DMS 273 (cell line): ENCODE data around the gene MYO16.
"Not testable (repeated sequence)": the region's sequence is repeated elsewhere in the genome, so short reads cannot be mapped to it uniquely, and the experiment has no call there.

Experiments used
- DNase-seq: peaks from one replicate; lab custom pipeline; 2025; ENCODE audit not compliant: unreplicated experiment; lab: John Stamatoyannopoulos, UW

The MYO16 gene

DNA sequence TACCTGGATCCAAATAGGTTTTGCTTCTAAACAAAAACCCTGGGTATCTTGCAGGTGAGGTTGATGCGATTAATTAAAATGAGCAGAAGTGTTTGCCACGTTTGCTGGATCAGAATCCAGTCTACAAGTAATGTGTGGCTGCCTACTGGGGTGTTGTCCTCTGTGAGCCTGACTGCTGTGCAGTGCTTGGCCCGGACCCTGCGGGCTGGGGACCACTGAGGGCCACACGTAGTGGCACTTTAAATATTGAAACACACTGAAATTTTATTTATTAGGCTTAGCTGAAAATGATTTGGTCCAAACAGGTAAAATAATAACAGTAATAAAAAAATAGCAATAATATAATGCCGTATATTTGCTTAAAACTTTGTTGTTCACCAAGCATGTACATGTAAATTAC lies 338.0 kb downstream of the MYO16 start:
- no peak for DNase-seq

- no peak for DNase-seq
Observed at GRCh38 chr13:108968566-108968965, 339.2 kb downstream of the MYO16 start.

DNA sequence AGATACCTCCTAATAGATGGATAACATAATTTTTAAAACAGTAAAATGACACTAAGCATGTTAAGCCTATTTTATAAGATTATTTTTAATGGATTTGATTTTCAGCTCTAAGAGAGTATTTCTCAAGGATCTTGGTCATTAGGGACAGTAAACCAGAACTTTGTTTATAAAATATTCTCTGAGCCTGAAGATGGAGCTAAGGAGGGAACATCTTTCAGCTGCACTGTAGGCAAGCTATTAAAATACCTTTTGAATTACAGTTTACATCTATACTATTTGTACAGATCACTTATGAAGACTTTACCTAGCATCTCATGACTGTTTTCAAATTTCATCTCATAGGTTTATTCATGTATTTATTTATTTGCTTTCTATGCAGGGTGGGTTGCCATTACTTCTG lies 345.3 kb downstream of the MYO16 start:
- DNase-seq = no peak

DNA sequence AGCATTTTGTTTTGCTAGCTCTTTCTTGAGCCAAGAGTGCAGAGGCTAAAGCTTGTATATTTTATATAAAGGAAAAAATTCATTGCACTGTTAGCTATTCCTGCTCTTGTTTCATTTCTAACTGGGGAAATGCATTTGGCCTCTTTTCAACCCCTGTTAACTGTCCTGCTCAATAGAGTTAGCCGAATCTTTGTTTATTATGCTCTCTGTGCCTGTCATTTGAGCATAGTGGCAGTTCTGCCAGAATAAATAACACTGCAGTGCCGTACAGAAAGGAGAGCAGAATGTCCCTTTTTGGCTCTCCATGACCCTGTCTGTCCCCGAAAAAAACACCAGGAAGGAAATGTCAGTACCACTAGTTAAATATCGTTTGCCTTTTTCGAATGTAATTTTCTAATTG lies 350.8 kb downstream of the MYO16 start:
- DNase-seq = no peak

DNA sequence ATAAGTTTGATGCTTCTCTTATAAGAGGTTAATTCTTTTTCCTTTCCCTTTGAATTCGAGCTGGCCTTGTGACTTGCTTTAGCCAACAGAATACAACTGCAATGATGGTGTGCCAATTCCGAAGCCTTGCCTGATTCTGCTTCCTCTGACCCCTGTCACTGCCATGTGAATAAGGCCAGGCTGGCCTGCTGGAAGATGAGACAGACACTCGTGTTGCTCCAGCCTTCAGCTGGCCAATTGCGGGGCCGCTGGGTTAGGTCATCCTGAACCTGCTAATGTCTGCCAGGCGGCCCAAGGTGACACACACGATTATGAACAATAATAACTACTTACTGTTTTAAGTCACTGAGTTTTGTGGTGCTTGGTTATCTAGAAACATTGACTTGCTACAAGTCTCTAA lies 352.0 kb downstream of the MYO16 start:
- DNase-seq = no peak

- DNase-seq = no peak
Observed at GRCh38 chr13:108983273-108983672, 353.9 kb downstream of the MYO16 start.

DNA sequence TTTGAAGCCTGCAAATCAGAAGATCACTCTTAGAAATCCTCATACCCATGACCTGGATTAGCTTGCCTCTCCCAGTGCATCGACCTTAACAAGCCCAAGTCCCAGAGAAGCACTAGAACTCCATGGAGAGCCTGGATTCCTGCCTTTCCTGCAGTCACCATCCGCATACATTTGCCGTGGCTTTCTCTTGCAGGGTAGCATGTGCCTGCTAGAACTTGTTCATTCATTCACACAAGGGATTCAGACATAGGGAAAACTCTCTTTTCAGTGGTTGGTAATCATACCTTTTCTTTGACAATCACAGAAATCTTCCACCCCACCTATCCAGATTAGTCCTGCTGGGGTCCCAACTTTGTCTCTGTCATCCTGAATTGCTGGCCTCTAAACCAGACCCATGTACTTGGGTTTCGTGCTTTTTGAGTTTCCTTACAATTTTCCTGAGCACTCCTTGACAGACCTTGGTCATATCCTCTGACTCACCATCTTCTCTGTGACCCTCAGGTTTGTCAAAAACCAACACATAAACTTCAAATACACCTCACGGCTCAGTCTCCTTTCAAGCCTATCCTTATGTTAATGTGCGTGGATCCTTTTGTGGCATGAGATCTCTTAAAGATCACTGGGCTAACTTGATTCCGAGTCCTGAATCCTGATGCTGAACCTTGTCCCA lies 355.0 kb downstream of the MYO16 start:
- DNase-seq = no peak

GRCh38 chr13:108985166-108985565 lies 355.8 kb downstream of the MYO16 start:
- DNase-seq = no peak

DNA sequence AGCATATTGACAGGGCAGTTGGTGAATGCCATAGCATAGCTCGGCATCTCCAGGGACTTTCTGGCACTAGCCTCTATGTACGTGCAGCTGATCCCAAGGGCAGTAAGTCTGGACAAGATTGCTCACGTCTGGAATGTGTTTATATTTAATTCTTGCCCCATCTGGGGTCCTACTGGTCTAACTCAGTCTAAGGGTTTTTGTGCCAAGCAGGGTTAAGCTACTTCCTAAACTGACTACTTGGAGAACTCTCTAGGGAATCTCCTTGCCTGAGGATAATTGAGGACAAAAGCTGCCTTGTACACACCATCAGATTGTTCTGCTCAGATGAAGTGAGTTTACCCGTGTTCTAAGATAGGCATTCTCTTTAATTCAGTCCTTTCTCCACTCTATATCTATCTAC lies 358.1 kb downstream of the MYO16 start:
- peak; percentile 72 for DNase-seq

GRCh38 chr13:108987944-108988343 lies 358.5 kb downstream of the MYO16 start:
- DNase-seq = no peak

- not testable (repeated sequence) for DNase-seq
Observed at GRCh38 chr13:108991416-108991815, 362.0 kb downstream of the MYO16 start.

DNA sequence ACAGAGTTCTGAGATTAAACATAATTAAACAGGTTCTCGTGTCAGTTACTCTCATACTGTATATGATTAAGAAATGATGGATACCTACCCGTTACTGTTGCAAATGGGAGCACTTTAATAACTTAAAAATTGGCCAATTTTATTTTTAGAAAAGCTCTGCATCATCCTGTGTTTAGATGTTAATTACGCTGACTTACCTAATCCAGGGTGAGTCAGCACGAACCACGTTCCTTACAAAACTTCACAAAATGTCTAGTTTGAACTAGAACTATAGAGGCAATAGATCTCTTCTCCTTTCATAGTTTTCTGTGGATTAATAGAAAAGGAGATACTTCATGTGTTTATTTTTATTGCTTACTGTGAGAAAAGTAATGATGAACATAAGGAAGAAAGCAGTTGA lies 363.9 kb downstream of the MYO16 start:
- no peak for DNase-seq

- no peak for DNase-seq
Observed at GRCh38 chr13:108996430-108996829, 367.0 kb downstream of the MYO16 start.

- DNase-seq = peak; percentile 75
Observed at GRCh38 chr13:109000207-109000606, 370.8 kb downstream of the MYO16 start.

GRCh38 chr13:109002934-109003333 lies 373.5 kb downstream of the MYO16 start:
- no peak for DNase-seq

DNA sequence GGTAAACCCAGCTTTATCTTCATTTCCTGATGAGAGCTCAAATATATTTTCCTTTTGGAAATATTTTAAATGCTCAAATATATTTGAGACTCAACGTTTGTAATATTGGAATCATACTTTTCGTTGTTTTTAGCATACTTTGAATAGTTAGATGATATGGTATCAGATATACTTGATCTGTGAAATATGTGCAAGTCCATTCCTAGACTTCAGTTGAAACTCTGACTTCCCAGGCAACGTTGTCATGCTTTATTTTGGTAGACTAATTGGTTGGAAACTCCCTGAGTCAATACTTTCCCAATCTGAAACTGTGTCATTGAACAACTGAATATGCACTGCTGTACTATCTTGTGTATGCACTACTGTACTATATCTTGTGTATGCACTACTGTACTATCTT lies 378.5 kb downstream of the MYO16 start:
- no peak for DNase-seq

- no peak for DNase-seq
Observed at GRCh38 chr13:109009756-109010155, 380.3 kb downstream of the MYO16 start.

DNA sequence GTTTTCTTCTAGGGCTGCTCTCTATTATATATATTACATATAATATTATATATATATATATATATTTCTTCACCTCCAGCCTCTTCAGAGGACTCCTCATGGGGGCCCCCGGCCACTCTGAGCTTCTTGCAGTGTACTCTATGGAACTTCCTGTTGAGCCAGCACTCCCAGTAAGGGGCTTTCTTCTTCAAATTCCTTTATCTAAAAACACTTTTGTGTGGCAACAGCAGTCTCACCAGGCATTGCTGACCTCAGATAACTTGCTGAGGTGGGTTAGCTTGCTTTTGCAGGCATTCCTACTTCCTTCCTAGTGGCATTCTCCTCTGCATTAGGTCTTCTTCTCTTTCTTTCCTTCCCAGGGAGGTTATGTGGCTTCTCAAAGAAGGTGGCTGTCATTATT lies 381.5 kb downstream of the MYO16 start:
- no peak for DNase-seq

- no peak for DNase-seq
Observed at GRCh38 chr13:109012115-109012514, 382.7 kb downstream of the MYO16 start.

- DNase-seq = no peak
Observed at GRCh38 chr13:109021558-109021957, 392.1 kb downstream of the MYO16 start.

GRCh38 chr13:109024611-109025010 lies 395.2 kb downstream of the MYO16 start:
- DNase-seq = peak; percentile 70

GRCh38 chr13:109026266-109026665 lies 396.9 kb downstream of the MYO16 start:
- peak; percentile 7 for DNase-seq

GRCh38 chr13:109028624-109029023 lies 399.2 kb downstream of the MYO16 start:
- DNase-seq = no peak
